IMR-90 (cell line): ENCODE results near the gene RAB19. TPM values are rescaled to one million over a fixed set of nuclear protein-coding genes. Genes with fewer than 3 reads are reported as not detected.
"Not testable (repeated sequence)": the region's sequence is repeated elsewhere in the genome, so short reads cannot be mapped to it uniquely, and the experiment has no call there.

Experiments
- ATAC-seq: fragments of 200-7000 bp; cut with Tn5 transposase; 2 replicates; pipeline ENCODE4 v1.9.1; 2020; ENCODE audit warnings: low read depth, mild to moderate bottlenecking, moderate library complexity
- BruUV-seq: library from RNA; stranded (reverse); fragments of 400-500 nt; replicated peaks from 2 replicates; lab custom pipeline; 2021; lab: Mats Ljungman, UMichigan
- CTCF ChIA-PET: fragments of 300-600 bp; formaldehyde crosslinking; extraction: SDS; loops from one replicate; lab custom pipeline; 2021; ENCODE audit warnings: antibody characterized with exemption; lab: Yijun Ruan, JAX
- POLR2A ChIA-PET: fragments of 300-600 bp; sonication (Branson Sonifier 250); formaldehyde crosslinking; loops from one replicate; lab custom pipeline; 2022; ENCODE audit warnings: antibody characterized with exemption; ENCODE audit not compliant: unreplicated experiment; lab: Charles Lee
- DNase-seq: peaks from one replicate; pipeline ENCODE4 v3.0.0; 2013
- H2AFZ ChIP-seq: replicated peaks from 2 replicates; pipeline ENCODE3; 2013; ENCODE audit warnings: low read length, mild to moderate bottlenecking; ENCODE audit not compliant: poor library complexity
- H2AK5ac ChIP-seq: 2 replicates; pipeline ENCODE4 v1.6.1; 2013; ENCODE audit warnings: low read depth, low read length, inconsistent platforms
- H2AK9ac ChIP-seq: replicated peaks from 2 replicates; pipeline ENCODE3; 2013; ENCODE audit warnings: mild to moderate bottlenecking, low read depth, low read length, moderate library complexity; ENCODE audit not compliant: poor library complexity
- H2BK120ac ChIP-seq: 2 replicates; pipeline ENCODE4 v1.6.1; 2013; ENCODE audit warnings: low read depth, low read length, inconsistent platforms
- H2BK15ac ChIP-seq: 3 replicates; pipeline ENCODE4 v1.6.1; 2013; ENCODE audit warnings: low read depth, low read length, inconsistent platforms
- H2BK20ac ChIP-seq: 2 replicates; pipeline ENCODE4 v1.6.1; 2013; ENCODE audit warnings: low read depth, mild to moderate bottlenecking, inconsistent platforms, low read length, moderate library complexity
- H2BK5ac ChIP-seq: 2 replicates; pipeline ENCODE4 v1.6.1; 2013; ENCODE audit warnings: mild to moderate bottlenecking, low read depth, low read length, inconsistent platforms; ENCODE audit not compliant: poor library complexity, severe bottlenecking
- H3K14ac ChIP-seq: replicated peaks from 2 replicates; pipeline ENCODE4 v1.6.1; 2013; ENCODE audit warnings: low read depth, low read length, inconsistent platforms
- H3K18ac ChIP-seq: 2 replicates; pipeline ENCODE4 v1.6.1; 2013; ENCODE audit warnings: low read depth, low read length, control low read depth
- H3K23ac ChIP-seq: 2 replicates; pipeline ENCODE4 v1.6.1; 2013; ENCODE audit warnings: low read depth, low read length, inconsistent platforms
- H3K27ac ChIP-seq: 2 replicates; pipeline ENCODE4 v1.5.1; 2013; ENCODE audit warnings: mild to moderate bottlenecking, control low read depth, low read length; ENCODE audit not compliant: insufficient read depth
- H3K27me3 ChIP-seq: 2 replicates; pipeline ENCODE4 v1.6.1; 2013; ENCODE audit warnings: low read length; ENCODE audit not compliant: control insufficient read depth, insufficient read depth
- H3K36me3 ChIP-seq: 2 replicates; pipeline ENCODE4 v1.6.1; 2013; ENCODE audit warnings: low read length, mixed read lengths; ENCODE audit not compliant: control insufficient read depth, insufficient read depth
- H3K4ac ChIP-seq: 2 replicates; pipeline ENCODE4 v1.6.1; 2013; ENCODE audit warnings: low read depth, low read length, inconsistent platforms
- H3K4me1 ChIP-seq: 2 replicates; pipeline ENCODE4 v1.6.1; 2013; ENCODE audit warnings: low read length, mixed read lengths; ENCODE audit not compliant: control insufficient read depth, insufficient read depth
- H3K4me2 ChIP-seq: 2 replicates; pipeline ENCODE4 v1.6.1; 2013; ENCODE audit warnings: low read depth, mild to moderate bottlenecking, control low read depth, low read length, moderate library complexity
- H3K4me3 ChIP-seq: 2 replicates; pipeline ENCODE4 v1.5.1; 2013; ENCODE audit warnings: low read depth, mild to moderate bottlenecking, control low read depth, low read length, moderate library complexity; ENCODE audit not compliant: insufficient read depth
- H3K56ac ChIP-seq: 2 replicates; pipeline ENCODE4 v1.6.1; 2013; ENCODE audit warnings: low read length, inconsistent platforms; ENCODE audit not compliant: insufficient read depth; ENCODE audit errors: extremely low read depth
- H3K79me1 ChIP-seq, 2 experiments: 2 replicates each; pipeline ENCODE4 v1.6.1; 2013; ENCODE audit warnings: low read length in 2 of 2, inconsistent platforms in 1 of 2, low read depth in 1 of 2
- H3K9ac ChIP-seq: 2 replicates; pipeline ENCODE4 v1.6.1; 2013; ENCODE audit warnings: low read depth, low read length, control low read depth
- H3K9me1 ChIP-seq: 2 replicates; pipeline ENCODE4 v1.6.1; 2013; ENCODE audit warnings: low read length, inconsistent platforms; ENCODE audit not compliant: insufficient read depth
- H3K9me3 ChIP-seq: 2 replicates; pipeline ENCODE4 v1.6.1; 2013; ENCODE audit warnings: low read length; ENCODE audit not compliant: control insufficient read depth, insufficient read depth
- H4K20me1 ChIP-seq: 2 replicates; pipeline ENCODE4 v1.6.1; 2013; ENCODE audit warnings: low read length, inconsistent platforms; ENCODE audit not compliant: insufficient read depth
- H4K5ac ChIP-seq: 2 replicates; pipeline ENCODE4 v1.6.1; 2013; ENCODE audit warnings: mild to moderate bottlenecking, low read depth, low read length, control low read depth
- H4K8ac ChIP-seq, 2 experiments: 2 replicates each; pipeline ENCODE4 v1.6.1; 2013; ENCODE audit warnings: low read depth in 2 of 2, low read length in 2 of 2, control low read depth in 1 of 2, inconsistent platforms in 1 of 2
- H4K91ac ChIP-seq: 2 replicates; pipeline ENCODE4 v1.6.1; 2013; ENCODE audit warnings: low read depth, low read length, inconsistent platforms; ENCODE audit not compliant: insufficient read depth
- WGBS, 2 experiments: methylation state at CpG; one replicate each; pipeline versions ENCODE4 v1.1.5 to v1.1.7; 2013; ENCODE audit warnings: missing lambda C conversion rate in 2 of 2; ENCODE audit not compliant: insufficient read length in 1 of 2; ENCODE audit errors: extremely low coverage in 2 of 2; 5-methylcytosine and 5-hydroxymethylcytosine counted together
- dilution Hi-C: fragments of 300-500 bp; cut with HindIII; formaldehyde crosslinking; loops from one replicate; pipeline ENCODE4 v1.14.3; 2018; ENCODE audit warnings: low sequenced_read_pairs; ENCODE audit not compliant: unreplicated experiment
- in situ Hi-C: fragments of 300-500 bp; cut with MboI; formaldehyde crosslinking; loops from 3 replicates; pipeline ENCODE4 v1.14.3; 2019; ENCODE audit warnings: low sequenced_read_pairs, inconsistent platforms, mixed read lengths
- intact Hi-C: fragments of 100-400 bp; cut with micrococcal nuclease; formaldehyde crosslinking; loops from 2 replicates; pipeline ENCODE4 v1.10.0; 2022
- polyA plus RNA-seq, 3 experiments: library from polyadenylated mRNA; depleted of rRNA; stranded (reverse); fragments of >200 nt; gene quantifications; 2 replicates each; pipeline ENCODE4 v1.2.3, GENCODE V29; 2012; ENCODE audit warnings: low replicate concordance in 1 of 3
- total RNA-seq: library from RNA; depleted of rRNA; stranded (reverse); fragments of >200 nt; gene quantifications from 2 replicates; pipeline ENCODE4 v1.2.3, GENCODE V29; 2012

The RAB19 gene
- total and polyA plus RNA-seq, 2 of the 4 experiments (the other 2 are of a cell fraction), result not detected

DNA sequence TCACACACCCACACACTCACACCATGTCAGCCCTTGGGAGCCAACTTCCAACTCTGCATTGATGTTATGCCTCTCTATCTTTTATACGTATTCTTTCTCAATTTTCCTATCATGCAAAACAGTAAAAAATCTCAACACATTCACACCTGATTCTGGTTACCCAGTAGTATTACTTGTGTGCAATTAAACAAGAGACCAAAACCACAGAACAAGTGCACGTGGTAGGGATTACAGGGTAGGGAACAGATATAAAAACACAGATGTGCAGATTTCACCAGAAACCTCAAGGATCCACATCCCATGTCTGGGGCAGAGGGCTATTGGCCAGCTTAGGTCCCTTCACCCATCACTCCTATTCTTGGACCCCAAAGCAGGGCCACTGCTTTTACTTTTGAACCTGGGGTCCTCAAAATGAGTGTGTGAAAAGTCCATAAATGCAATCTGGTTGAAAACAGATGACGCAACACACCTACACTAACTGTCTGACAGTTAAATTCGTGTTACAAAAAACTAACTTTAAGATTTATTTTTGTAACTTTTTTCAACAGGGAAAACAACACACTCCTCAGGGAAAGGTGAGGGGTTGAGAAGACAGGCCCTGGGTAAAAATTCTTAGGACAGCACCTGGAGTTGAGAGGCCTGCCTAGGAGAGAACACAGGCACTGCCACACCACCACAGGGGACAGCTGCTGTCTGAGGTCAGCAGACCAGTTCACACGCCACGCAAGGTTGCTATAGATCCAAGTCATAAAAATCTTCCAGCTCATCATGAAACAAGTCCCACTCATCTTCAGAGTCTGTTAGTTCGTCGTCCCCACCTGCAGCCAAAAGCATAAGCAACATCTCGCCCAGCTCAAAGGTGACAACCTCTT is 50.2 kb downstream of the RAB19 start:
- DNase-seq, H2BK120ac ChIP-seq, H3K9me3 ChIP-seq, H2BK15ac ChIP-seq, H3K27me3 ChIP-seq, H4K8ac ChIP-seq, H2AFZ ChIP-seq, H3K56ac ChIP-seq, H3K4me2 ChIP-seq, H3K9ac ChIP-seq, in situ Hi-C loops, H2AK9ac ChIP-seq, H3K14ac ChIP-seq, H3K23ac ChIP-seq, H3K4me3 ChIP-seq, H4K20me1 ChIP-seq, H3K4ac ChIP-seq, H4K5ac ChIP-seq, H3K4me1 ChIP-seq, H2BK5ac ChIP-seq, H3K27ac ChIP-seq, H3K18ac ChIP-seq, POLR2A ChIA-PET, dilution Hi-C loops, H2BK20ac ChIP-seq, intact Hi-C loops, H2AK5ac ChIP-seq, ATAC-seq, H4K91ac ChIP-seq: not testable (repeated sequence)
- H3K36me3 ChIP-seq, result peaks cover 38% of the 10 kb centered on the region
- WGBS, 2 experiments, result 89 to 100% methylated on average over 1 to 3 of the region's 9 CpGs
- peaks cover 9 to 20% of the 10 kb centered on the region in 2 experiments; a peak in 2 of 4 replicates for H3K79me1 ChIP-seq
- CTCF ChIA-PET, result interaction anchor here (1.6 kb wide), 1 partner anchor 11 kb away, joined by 4 read pairs; no protein-coding TSS in a partner anchor
- H3K9me1 ChIP-seq, result peaks cover 11% of the 10 kb centered on the region; the same call in 1 of the 2 replicates
- TSS peak; percentile 83 for BruUV-seq
